ENCODE data around the gene EVI5L.
"Not testable (repeated sequence)": the region's sequence is repeated elsewhere in the genome, so short reads cannot be mapped to it uniquely, and the experiment has no call there.

The EVI5L gene

GRCh38 chr19:7846155-7846646 lies 16.2 kb downstream of the EVI5L start:
- no peak for DNase-seq (ENCODE audit: low read depth)

GRCh38 chr19:7847664-7848063 lies 17.6 kb downstream of the EVI5L start:
- no peak for DNase-seq (ENCODE audit: low read depth)

GRCh38 chr19:7848779-7849457 lies 18.9 kb downstream of the EVI5L start:
- DNase-seq (ENCODE audit: low read depth): no peak

GRCh38 chr19:7849631-7849999 lies 19.6 kb downstream of the EVI5L start:
- no peak for DNase-seq (ENCODE audit: low read depth)

GRCh38 chr19:7850000-7850813 lies 20.2 kb downstream of the EVI5L start:
- no peak for DNase-seq (ENCODE audit: low read depth)

DNA sequence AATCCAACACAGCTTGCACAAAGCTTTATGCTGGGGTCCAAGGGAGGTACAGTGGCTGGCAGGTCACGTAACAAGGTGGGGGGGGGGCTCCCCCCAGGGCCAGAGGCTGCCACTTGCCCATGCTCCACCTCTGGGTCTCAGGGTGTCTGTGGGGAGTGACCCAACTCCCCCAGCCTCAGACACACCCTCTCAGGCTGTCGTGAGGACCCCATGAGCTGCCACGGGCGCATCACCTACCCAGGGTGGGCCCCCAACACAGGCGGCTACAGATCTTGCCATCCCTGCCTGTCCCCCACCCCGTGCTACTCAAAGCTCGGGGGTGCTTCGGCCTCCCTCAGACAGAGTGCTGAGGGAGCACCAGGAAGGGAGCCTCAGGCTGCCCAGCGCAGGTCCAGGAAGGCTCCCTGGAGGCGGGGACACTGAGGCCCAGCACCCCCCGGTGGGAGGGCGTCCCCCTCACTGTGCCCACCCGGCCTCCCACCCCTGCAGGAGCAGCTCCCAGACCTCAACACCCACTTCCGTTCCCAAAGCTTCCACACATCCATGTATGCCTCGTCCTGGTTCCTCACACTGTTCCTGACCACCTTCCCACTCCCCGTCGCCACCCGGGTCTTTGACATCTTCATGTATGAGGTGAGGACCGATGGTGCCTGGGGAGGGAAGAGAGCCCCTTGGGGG lies 21.1 kb downstream of the EVI5L start:
- DNase-seq (ENCODE audit: low read depth): no peak

GRCh38 chr19:7851623-7852500 lies 21.8 kb downstream of the EVI5L start:
- no peak for DNase-seq (ENCODE audit: low read depth)

DNA sequence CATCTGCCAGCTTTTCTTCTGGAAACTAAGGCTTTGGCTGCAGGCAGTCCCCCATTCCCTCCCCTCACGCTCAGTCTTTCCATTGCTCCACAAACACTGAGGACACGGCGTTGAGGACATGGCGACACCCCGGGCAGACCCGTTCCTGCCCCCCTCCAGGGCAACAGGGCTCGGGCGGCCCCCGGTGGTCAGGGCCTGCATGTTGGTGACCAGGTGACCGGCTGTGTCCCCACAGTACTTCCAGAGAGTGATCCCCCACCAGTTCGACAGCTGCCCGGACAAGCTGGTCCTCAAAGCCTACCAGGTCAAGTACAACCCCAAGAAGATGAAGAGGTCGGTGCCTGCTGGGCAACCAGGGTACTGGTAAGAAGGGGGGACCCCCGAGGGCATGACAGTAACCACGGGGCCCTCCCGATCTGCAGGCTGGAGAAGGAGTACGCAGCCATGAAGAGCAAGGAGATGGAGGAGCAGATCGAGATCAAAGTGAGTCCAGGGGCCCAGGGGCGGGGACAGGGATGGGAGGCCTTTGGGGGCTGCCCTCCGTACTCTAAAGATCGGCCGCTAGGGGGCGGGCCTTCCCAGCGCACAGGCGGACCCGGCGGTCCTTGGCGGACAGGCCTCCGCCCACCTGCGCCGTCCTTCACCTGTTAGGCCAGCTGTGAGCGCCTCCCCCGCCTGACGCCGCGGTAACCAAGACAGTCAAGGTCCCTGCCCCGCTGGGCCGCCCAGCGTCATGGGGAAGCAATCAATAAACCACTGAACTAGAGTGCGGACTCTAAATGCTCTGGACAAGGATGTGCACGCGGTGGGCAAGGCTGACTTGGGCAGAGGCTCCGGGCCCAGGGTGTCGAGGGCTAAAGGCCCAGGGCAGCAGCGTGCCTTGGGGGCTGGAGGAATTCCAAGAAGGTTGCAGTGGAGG lies 23.1 kb downstream of the EVI5L start:
- DNase-seq (ENCODE audit: low read depth): peak; percentile 45

GRCh38 chr19:7853770-7854128 lies 23.7 kb downstream of the EVI5L start:
- DNase-seq (ENCODE audit: low read depth): no peak

- DNase-seq (ENCODE audit: low read depth): no peak
Measured at GRCh38 chr19:7855426-7856108, 25.5 kb downstream of the EVI5L start.

- no peak for DNase-seq (ENCODE audit: low read depth)
Measured at GRCh38 chr19:7856109-7856591, 26.1 kb downstream of the EVI5L start.

GRCh38 chr19:7856679-7857663 lies 27.0 kb downstream of the EVI5L start:
- no peak for DNase-seq (ENCODE audit: low read depth)

DNA sequence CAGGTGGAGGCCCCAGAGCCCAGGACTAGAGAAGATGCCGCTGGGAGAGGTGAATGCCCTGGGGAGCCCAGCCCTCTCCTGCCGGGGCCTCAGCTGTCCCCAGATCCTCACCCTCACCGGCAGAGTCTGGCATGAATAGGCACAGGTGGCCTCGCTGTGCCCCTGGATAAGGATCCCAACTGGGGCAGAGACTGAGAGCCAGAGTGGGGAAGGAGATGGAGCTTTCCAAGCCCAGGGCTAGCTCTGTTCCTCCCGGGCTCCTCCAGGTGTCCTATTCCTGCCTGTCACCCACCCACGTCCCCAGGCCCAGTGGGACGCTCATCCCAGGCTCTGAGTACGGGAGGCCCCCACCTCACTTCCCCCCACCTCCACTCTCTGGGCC lies 27.7 kb downstream of the EVI5L start:
- no peak for DNase-seq (ENCODE audit: low read depth)

- DNase-seq (ENCODE audit: low read depth): no peak
Measured at GRCh38 chr19:7858109-7858770, 28.2 kb downstream of the EVI5L start.

- DNase-seq (ENCODE audit: low read depth): not testable (repeated sequence)
Measured at GRCh38 chr19:7859087-7859486, 29.1 kb downstream of the EVI5L start.

- DNase-seq (ENCODE audit: low read depth): no peak
Measured at GRCh38 chr19:7859831-7860713, 30.1 kb downstream of the EVI5L start.
